Loucy (cell line): ENCODE data around the gene SF3A1.
A peak's percentile ranks its signal among the peaks of the same experiment; 100 is the strongest.

Experiments used
- H2AFZ ChIP-seq: fragments of 200-600 bp; sonication (generic); 2 replicates; pipeline ENCODE4 v1.6.0; 2016; ENCODE audit warnings: antibody characterized with exemption, mild to moderate bottlenecking, low read length, moderate library complexity
- H3F3A ChIP-seq: fragments of 200-600 bp; 2 replicates; pipeline ENCODE4 v1.6.0; 2016; ENCODE audit warnings: antibody characterized with exemption, low read depth, mild to moderate bottlenecking
- H3K27me3 ChIP-seq: fragments of 200-600 bp; sonication (generic); 2 replicates; pipeline ENCODE4 v1.6.1; 2014; ENCODE audit warnings: low read length, mild to moderate bottlenecking; ENCODE audit not compliant: insufficient read depth, poor library complexity, severe bottlenecking
- H3K36me3 ChIP-seq: fragments of 200-600 bp; sonication (generic); 2 replicates; pipeline ENCODE4 v1.6.1; 2016; ENCODE audit warnings: low read length; ENCODE audit not compliant: insufficient read depth
- H3K4me1 ChIP-seq: fragments of 200-600 bp; sonication (generic); 2 replicates; pipeline ENCODE4 v1.5.1; 2014; ENCODE audit warnings: low read length, mild to moderate bottlenecking; ENCODE audit not compliant: insufficient read depth, poor library complexity, severe bottlenecking
- H3K4me2 ChIP-seq: fragments of 200-600 bp; sonication (generic); 2 replicates; pipeline ENCODE4 v1.6.0; 2014; ENCODE audit warnings: antibody characterized with exemption, low read length, low read depth, mild to moderate bottlenecking; ENCODE audit not compliant: poor library complexity, severe bottlenecking
- H3K4me3 ChIP-seq: fragments of 200-600 bp; sonication (generic); 2 replicates; pipeline ENCODE4 v1.5.1; 2014; ENCODE audit warnings: low read length, mild to moderate bottlenecking, mixed read lengths; ENCODE audit not compliant: poor library complexity, severe bottlenecking
- H3K79me2 ChIP-seq: fragments of 200-600 bp; sonication (generic); 2 replicates; pipeline ENCODE4 v1.6.1; 2014; ENCODE audit warnings: low read length; ENCODE audit not compliant: insufficient read depth
- H3K9ac ChIP-seq: fragments of 200-600 bp; sonication (generic); 2 replicates; pipeline ENCODE4 v1.6.0; 2014; ENCODE audit warnings: mild to moderate bottlenecking, low read depth, low read length, moderate library complexity; ENCODE audit not compliant: poor library complexity, severe bottlenecking
- H3K9me2 ChIP-seq: fragments of 200-600 bp; sonication (generic); replicated peaks from 2 replicates; pipeline ENCODE4 v1.6.1; 2016; ENCODE audit warnings: low read depth, low read length, mixed read lengths
- H3K9me3 ChIP-seq: fragments of 200-600 bp; sonication (generic); 2 replicates; pipeline ENCODE4 v1.6.1; 2014; ENCODE audit warnings: mild to moderate bottlenecking, antibody characterized with exemption, low read length, low read depth; ENCODE audit not compliant: insufficient read depth
- H4K20me1 ChIP-seq: fragments of 200-600 bp; sonication (generic); 2 replicates; pipeline ENCODE4 v1.6.0; 2014; ENCODE audit warnings: antibody characterized with exemption, low read length, mild to moderate bottlenecking; ENCODE audit not compliant: insufficient read depth, poor library complexity, severe bottlenecking
- EZH2phosphoT487 ChIP-seq: fragments of 200-600 bp; IDR thresholded peaks from 2 replicates; pipeline ENCODE4 v1.6.1; 2018; ENCODE audit warnings: antibody characterized with exemption, mild to moderate bottlenecking, moderate library complexity, borderline replicate concordance
- TF ChIP-seq, protein P1 (sequence below): fragments of 200-600 bp; sonication (generic); conservative IDR thresholded peaks from 2 replicates; pipeline ENCODE4 v1.5.1; 2014; ENCODE audit warnings: mild to moderate bottlenecking, antibody characterized with exemption, low read length

Gene SF3A1

DNA sequence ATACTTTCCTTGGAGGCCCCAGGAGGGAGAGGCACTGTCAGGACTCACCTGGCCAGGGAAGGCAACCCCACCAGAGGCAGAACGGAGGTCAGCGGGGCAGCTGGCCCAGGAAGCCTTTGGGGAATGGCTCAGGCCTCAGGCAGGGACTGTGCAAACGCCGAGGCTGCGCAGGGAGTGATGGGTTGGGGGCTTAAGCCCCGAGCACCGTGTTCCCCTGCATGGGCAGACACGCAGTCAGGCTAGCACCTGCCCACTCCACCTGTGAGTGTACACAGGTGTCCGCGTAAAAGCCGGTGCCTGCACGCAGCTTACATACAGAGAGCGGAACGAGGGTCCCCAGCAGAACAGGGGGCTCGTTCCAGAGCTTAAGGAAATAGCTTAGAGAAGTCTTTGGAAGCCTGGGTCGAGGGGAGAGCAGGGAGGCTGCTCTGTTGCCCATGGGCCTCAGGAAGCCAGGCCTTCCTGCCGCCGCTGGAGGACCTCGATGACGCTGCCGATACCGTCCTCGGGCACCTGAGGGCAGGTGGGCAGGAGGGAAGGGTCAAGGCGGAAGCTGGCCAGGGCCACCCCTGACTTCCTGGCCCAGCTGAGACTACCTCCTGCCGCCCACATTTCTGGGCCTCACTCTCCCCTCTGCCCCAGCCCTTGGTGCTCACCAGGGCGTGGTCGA lies 71.4 kb downstream of the SF3A1 start:
- 0 out of 2 replicates have a peak, but pooled peaks cover 5% of the 10 kb centered on the region for H3F3A ChIP-seq
- no peak overlapping the region for H3K4me3 ChIP-seq
- H3K9ac ChIP-seq = no peak overlapping the region
- no peaks in the 10 kb centered on the region for H3K9me2 ChIP-seq
- peaks cover 36% of the 10 kb centered on the region for H3K4me1 ChIP-seq
- TF ChIP-seq EZH2phosphoT487 = no peak
- TF ChIP-seq, protein P1, sequence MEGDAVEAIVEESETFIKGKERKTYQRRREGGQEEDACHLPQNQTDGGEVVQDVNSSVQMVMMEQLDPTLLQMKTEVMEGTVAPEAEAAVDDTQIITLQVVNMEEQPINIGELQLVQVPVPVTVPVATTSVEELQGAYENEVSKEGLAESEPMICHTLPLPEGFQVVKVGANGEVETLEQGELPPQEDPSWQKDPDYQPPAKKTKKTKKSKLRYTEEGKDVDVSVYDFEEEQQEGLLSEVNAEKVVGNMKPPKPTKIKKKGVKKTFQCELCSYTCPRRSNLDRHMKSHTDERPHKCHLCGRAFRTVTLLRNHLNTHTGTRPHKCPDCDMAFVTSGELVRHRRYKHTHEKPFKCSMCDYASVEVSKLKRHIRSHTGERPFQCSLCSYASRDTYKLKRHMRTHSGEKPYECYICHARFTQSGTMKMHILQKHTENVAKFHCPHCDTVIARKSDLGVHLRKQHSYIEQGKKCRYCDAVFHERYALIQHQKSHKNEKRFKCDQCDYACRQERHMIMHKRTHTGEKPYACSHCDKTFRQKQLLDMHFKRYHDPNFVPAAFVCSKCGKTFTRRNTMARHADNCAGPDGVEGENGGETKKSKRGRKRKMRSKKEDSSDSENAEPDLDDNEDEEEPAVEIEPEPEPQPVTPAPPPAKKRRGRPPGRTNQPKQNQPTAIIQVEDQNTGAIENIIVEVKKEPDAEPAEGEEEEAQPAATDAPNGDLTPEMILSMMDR = no peak
- H3K27me3 ChIP-seq = no peaks in the 10 kb centered on the region
- no peaks in the 10 kb centered on the region for H4K20me1 ChIP-seq
- H3K4me2 ChIP-seq = no peak overlapping the region
- peaks cover 9% of the 10 kb centered on the region for H3K79me2 ChIP-seq
- H2AFZ ChIP-seq = no peak overlapping the region
- H3K36me3 ChIP-seq = no peaks in the 10 kb centered on the region
- no peaks in the 10 kb centered on the region for H3K9me3 ChIP-seq

DNA sequence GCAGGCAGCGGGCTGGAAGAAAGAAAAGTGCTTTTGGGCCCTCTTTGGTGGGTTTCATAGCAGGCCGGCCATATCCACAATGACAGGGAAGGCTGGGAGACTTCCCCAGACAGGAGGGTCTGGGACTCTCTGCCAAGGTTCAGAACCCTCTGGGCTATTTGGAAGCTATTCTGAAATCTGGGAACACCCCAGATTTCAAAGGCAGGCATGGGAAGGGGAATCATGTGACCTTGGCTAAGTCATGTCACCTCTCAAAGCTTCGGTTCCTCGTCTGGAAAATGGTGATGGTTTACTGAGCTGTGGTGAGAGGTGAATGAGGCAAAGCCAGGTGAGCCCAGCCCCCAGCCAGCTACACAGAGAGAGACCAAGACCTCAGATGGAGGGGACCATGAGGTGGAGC lies 72.0 kb downstream of the SF3A1 start:
- peaks cover 9% of the 10 kb centered on the region for H3K79me2 ChIP-seq
- peaks cover 29% of the 10 kb centered on the region for H3K4me1 ChIP-seq
- H4K20me1 ChIP-seq = no peaks in the 10 kb centered on the region
- H3F3A ChIP-seq = no peaks in the 10 kb centered on the region
- no peaks in the 10 kb centered on the region for H3K9me3 ChIP-seq
- no peaks in the 10 kb centered on the region for H3K9me2 ChIP-seq
- TF ChIP-seq EZH2phosphoT487 = no peak
- no peak overlapping the region for H3K4me3 ChIP-seq
- no peak overlapping the region for H3K4me2 ChIP-seq
- no peak overlapping the region for H2AFZ ChIP-seq
- no peaks in the 10 kb centered on the region for H3K36me3 ChIP-seq
- no peaks in the 10 kb centered on the region for H3K27me3 ChIP-seq
- no peak overlapping the region for H3K9ac ChIP-seq

DNA sequence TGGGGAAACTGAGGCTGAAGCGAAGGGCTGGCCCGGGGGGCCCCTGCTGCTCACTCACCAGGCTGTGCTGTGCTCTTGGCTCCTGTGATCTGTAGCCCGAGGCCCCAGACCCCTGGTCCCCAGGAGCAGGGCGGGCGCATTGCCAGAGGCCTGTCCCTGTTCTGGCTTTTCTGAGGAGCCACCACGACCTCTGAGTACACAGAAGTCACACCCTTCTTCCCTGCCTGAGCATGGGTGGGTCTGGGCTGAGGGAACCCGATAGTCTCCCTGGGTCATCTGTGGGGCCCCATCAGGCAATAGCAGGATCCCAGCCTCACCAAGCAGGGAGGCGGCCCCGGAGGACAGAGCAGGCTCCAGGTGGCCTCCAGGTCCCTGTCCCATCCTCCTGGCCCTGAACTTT lies 72.5 kb downstream of the SF3A1 start:
- TF ChIP-seq EZH2phosphoT487 = no peak
- TF ChIP-seq, protein P1 = no peak
- Histone ChIP-seq H4K20me1 (no peaks in the 10 kb centered on the region), H3K36me3 (no peaks in the 10 kb centered on the region), H3K4me3 (no peak overlapping the region), H3F3A (no peaks in the 10 kb centered on the region), H3K4me1 (peaks cover 28% of the 10 kb centered on the region), H2AFZ (no peak overlapping the region), H3K9me2 (no peaks in the 10 kb centered on the region), H3K4me2 (no peak overlapping the region), H3K27me3 (no peaks in the 10 kb centered on the region), H3K9me3 (no peaks in the 10 kb centered on the region), H3K9ac (no peak overlapping the region), H3K79me2 (peaks cover 9% of the 10 kb centered on the region)

DNA sequence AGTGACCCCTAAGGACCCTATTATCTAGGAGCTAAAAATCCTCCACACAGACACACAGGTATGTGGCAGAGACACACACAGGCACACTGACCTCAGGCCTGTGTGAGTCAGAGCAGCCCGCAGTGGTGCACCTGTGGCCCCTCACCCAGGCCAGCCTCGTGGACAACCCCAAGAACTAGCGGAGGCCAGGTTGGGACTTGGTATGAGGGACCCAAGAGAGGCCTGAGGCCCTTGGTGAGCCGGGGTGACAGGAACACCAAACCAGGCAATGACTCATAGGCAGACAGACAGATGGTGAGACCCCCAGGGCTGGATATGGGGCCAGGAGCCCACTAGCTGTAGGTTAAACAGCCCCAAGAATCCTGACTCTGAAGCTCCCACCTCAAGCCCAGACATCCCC lies 73.4 kb downstream of the SF3A1 start:
- Histone ChIP-seq H3K9me2 (no peaks in the 10 kb centered on the region), H3K27me3 (no peaks in the 10 kb centered on the region), H3K4me1 (peaks cover 23% of the 10 kb centered on the region), H3K79me2 (peaks cover 3% of the 10 kb centered on the region; the same call in 1 of the 2 replicates), H3K4me3 (peak overlapping the region; percentile 35), H3K9me3 (no peaks in the 10 kb centered on the region), H4K20me1 (no peaks in the 10 kb centered on the region), H3K9ac (peak overlapping the region; percentile 74), H2AFZ (no peak overlapping the region), H3K4me2 (peak overlapping the region; percentile 55), H3F3A (no peaks in the 10 kb centered on the region), H3K36me3 (no peaks in the 10 kb centered on the region)
- TF ChIP-seq, protein P1 = no peak
- no peak for TF ChIP-seq EZH2phosphoT487
